K562 (cell line): ENCODE measurements around the gene SRBD1. TPM values are rescaled to one million over a fixed set of nuclear protein-coding genes. Genes with fewer than 3 reads are reported as not detected.

Experiments used
- ATAC-seq: fragments of 200-7000 bp; cut with Tn5 transposase; 3 replicates; pipeline ENCODE4 v1.9.1; 2020; ENCODE audit warnings: moderate library complexity
- BruUV-seq: library from RNA; stranded (reverse); fragments of 400-500 nt; replicated peaks from 2 replicates; lab custom pipeline; 2021; lab: Mats Ljungman, UMichigan
- CTCF ChIA-PET: fragments of 300-600 bp; formaldehyde crosslinking; extraction: SDS; loops from one replicate; lab custom pipeline; 2021; ENCODE audit warnings: low intra/inter-chr PET ratio; lab: Yijun Ruan, JAX
- POLR2A ChIA-PET: fragments of 300-600, 350-650 bp; sonication (Branson Sonifier 250); formaldehyde crosslinking; extraction: SDS; loops from one replicate; lab custom pipeline; 2021; ENCODE audit warnings: antibody characterized with exemption, inconsistent platforms; lab: Yijun Ruan, JAX
- DNase-seq, 4 experiments: peaks; one replicate each; pipeline versions ENCODE4 v3.0.0 to v3.0.0-alpha.2; 2011 to 2018; ENCODE audit warnings: low spot score in 3 of 4, mixed read lengths in 3 of 4; ENCODE audit errors: extremely low read depth in 1 of 4
- FAIRE-seq: peaks from 2 replicates; lab custom pipeline; 2011; peaks lifted over from hg19 to GRCh38; lab: Jason Lieb, UNC
- H2AFZ ChIP-seq: 2 replicates; pipeline ENCODE4 v1.6.0; 2011; ENCODE audit warnings: low read depth, low read length, control low read depth, inconsistent platforms
- H3K27ac ChIP-seq: fragments of 200-600 bp; 3 replicates; pipeline ENCODE4 v1.8.0; 2011; ENCODE audit warnings: low read depth, mild to moderate bottlenecking, control low read depth, inconsistent platforms, low read length, moderate library complexity, mixed read lengths; ENCODE audit errors: extremely low read depth
- H3K27me3 ChIP-seq, 2 experiments: fragments of 300-600 bp in 1 of 2; 2 replicates in 1 of 2; 3 replicates in 1 of 2; pipeline versions ENCODE4 v1.6.0 to v1.8.0; 2011; ENCODE audit warnings: inconsistent platforms in 2 of 2, low read length in 2 of 2, mild to moderate bottlenecking in 1 of 2, mixed read lengths in 1 of 2, moderate library complexity in 1 of 2; ENCODE audit not compliant: control insufficient read depth in 2 of 2, insufficient read depth in 2 of 2
- H3K36me3 ChIP-seq: fragments of 300-600 bp; 3 replicates; pipeline ENCODE4 v1.8.0; 2011; ENCODE audit warnings: mild to moderate bottlenecking, low read length, inconsistent platforms; ENCODE audit not compliant: control insufficient read depth, insufficient read depth
- H3K4me1 ChIP-seq, 2 experiments: fragments of 200-600 bp in 1 of 2; replicated peaks in 1 of 2; 2 replicates in 1 of 2; 3 replicates in 1 of 2; pipeline versions ENCODE4 v1.5.1 to v1.8.0; 2011; ENCODE audit warnings: inconsistent platforms in 2 of 2, low read length in 2 of 2, mild to moderate bottlenecking in 1 of 2, mixed read lengths in 1 of 2, moderate library complexity in 1 of 2; ENCODE audit not compliant: control insufficient read depth in 2 of 2, insufficient read depth in 2 of 2
- H3K4me2 ChIP-seq: 2 replicates; pipeline ENCODE4 v1.6.1; 2011; ENCODE audit warnings: low read length, control low read depth, inconsistent platforms, mixed read lengths; ENCODE audit not compliant: insufficient read depth
- H3K4me3 ChIP-seq: fragments of 200-600 bp; sonication (generic), shearing (Covaris generic); 2 replicates; pipeline ENCODE4 v1.5.1; 2016; ENCODE audit warnings: control low read depth, inconsistent platforms
- H3K79me2 ChIP-seq: fragments of 200-600 bp; 3 replicates; pipeline ENCODE4 v1.8.0; 2011; ENCODE audit warnings: low read length, inconsistent platforms; ENCODE audit not compliant: control insufficient read depth, insufficient read depth
- H3K9ac ChIP-seq, 2 experiments: 2 replicates each; pipeline versions ENCODE4 v1.6.0 to v1.6.1; 2011; ENCODE audit warnings: low read depth in 2 of 2, low read length in 2 of 2, control low read depth in 1 of 2, inconsistent platforms in 1 of 2, mild to moderate bottlenecking in 1 of 2, mixed read lengths in 1 of 2; ENCODE audit not compliant: insufficient read depth in 1 of 2
- H3K9me1 ChIP-seq: one replicate; pipeline ENCODE4 v1.6.0; 2011; ENCODE audit warnings: inconsistent platforms, mild to moderate bottlenecking, low read length, moderate library complexity; ENCODE audit not compliant: control insufficient read depth, insufficient read depth
- H3K9me3 ChIP-seq: replicated peaks from 2 replicates; pipeline ENCODE4 v1.5.1; 2011; ENCODE audit warnings: low read depth, low read length, inconsistent platforms; ENCODE audit not compliant: control insufficient read depth, insufficient read depth
- H4K20me1 ChIP-seq: replicated peaks from 2 replicates; pipeline ENCODE4 v1.6.1; 2011; ENCODE audit warnings: low read length, inconsistent platforms, mixed read lengths; ENCODE audit not compliant: control insufficient read depth, insufficient read depth
- BRF1 ChIP-seq: IDR thresholded peaks from 3 replicates; pipeline ENCODE4 v1.6.1; 2011; ENCODE audit warnings: borderline replicate concordance, mild to moderate bottlenecking; ENCODE audit not compliant: insufficient read length; ENCODE audit errors: extremely low read depth
- CBFA2T3 ChIP-seq: fragments of 450-650 bp; IDR thresholded peaks from 2 replicates; pipeline ENCODE4 v1.6.1; 2017
- GATAD2B ChIP-seq: fragments of 450-650 bp; IDR thresholded peaks from 2 replicates; pipeline ENCODE4 v1.6.1; 2017; ENCODE audit warnings: mild to moderate bottlenecking, borderline replicate concordance
- MCM2 ChIP-seq: fragments of 450-650 bp; IDR thresholded peaks from 2 replicates; pipeline ENCODE4 v1.6.1; 2017; ENCODE audit warnings: low read depth, mild to moderate bottlenecking
- MCM7 ChIP-seq, 2 experiments: fragments of 450-650 bp; IDR thresholded peaks; 2 replicates each; pipeline ENCODE4 v1.6.1; 2016 to 2018
- MEF2A ChIP-seq: IDR thresholded peaks from 2 replicates; pipeline ENCODE4 v1.6.1; 2011; ENCODE audit warnings: low read depth, mild to moderate bottlenecking, low read length, moderate library complexity; ENCODE audit not compliant: control insufficient read depth
- POLR2A ChIP-seq: fragments of 450-650 bp; conservative IDR thresholded peaks from 2 replicates; pipeline ENCODE4 v1.6.1; 2016
- PPARD ChIP-seq: fragments of 250-450 bp; sonication (Bioruptor Pico); IDR thresholded peaks from 2 replicates; pipeline ENCODE4 v1.8.0; 2022; ENCODE audit warnings: inconsistent platforms, mild to moderate bottlenecking, moderate library complexity
- PYGO2 ChIP-seq: fragments of 450-650 bp; IDR thresholded peaks from 2 replicates; pipeline ENCODE4 v1.6.1; 2016; ENCODE audit warnings: mild to moderate bottlenecking, missing genetic modification characterization, moderate library complexity, missing compliant biosample characterization
- SIRT6 ChIP-seq: IDR thresholded peaks from one replicate; pipeline ENCODE4 v1.6.1; 2012; ENCODE audit warnings: low read depth, mild to moderate bottlenecking, control low read depth, inconsistent platforms, low read length, moderate library complexity
- SNRNP70 ChIP-seq: fragments of 200-400 bp; formaldehyde crosslinking; optimal IDR thresholded peaks from 2 replicates; pipeline ENCODE3; 2017; ENCODE audit warnings: low read depth, low read length
- SRSF3 ChIP-seq: fragments of 200-400 bp; formaldehyde crosslinking; IDR thresholded peaks from 2 replicates; pipeline ENCODE4 v1.6.1; 2016; ENCODE audit warnings: mild to moderate bottlenecking, low read length, moderate library complexity; ENCODE audit not compliant: insufficient read depth
- ZC3H4 ChIP-seq: sonication (generic); formaldehyde crosslinking; IDR thresholded peaks from 2 replicates; pipeline ENCODE4 v1.9.0; 2021; ENCODE audit warnings: missing genetic modification reagents, borderline replicate concordance
- ZNF778 ChIP-seq: fragments of 450-650 bp; formaldehyde crosslinking; IDR thresholded peaks from 2 replicates; pipeline ENCODE4 v1.4.0; 2020; ENCODE audit warnings: mild to moderate bottlenecking, moderate library complexity
- WGBS: fragments of 100-300 bp; shearing (Covaris generic); methylation state at CpG from one replicate; pipeline ENCODE4 v1.1.6; 2016; ENCODE audit warnings: low coverage, mixed read lengths; ENCODE audit not compliant: insufficient coverage; ENCODE audit errors: missing lambda C conversion rate; 5-methylcytosine and 5-hydroxymethylcytosine counted together
- in situ Hi-C: fragments of 300-500 bp; cut with MboI; formaldehyde crosslinking; loops from 4 replicates; pipeline ENCODE4 v1.15.0; 2018; ENCODE audit warnings: inconsistent platforms, mixed read lengths
- intact Hi-C: fragments of 100-400 bp; cut with micrococcal nuclease; formaldehyde crosslinking; loops from 2 replicates; pipeline ENCODE4 v1.14.2; 2022
- polyA plus RNA-seq, 8 experiments: library from polyadenylated mRNA; depleted of rRNA in 4 of 8; stranded (reverse) in 5 of 8; unstranded in 3 of 8; fragments of >200 nt; fragmentation: Nextera tagmentation in 2 of 8; fragmentation: Illumina TruSeq in 1 of 8; extraction: Ambion mirVana in 2 of 8; extraction: Trizol in 1 of 8; gene quantifications; 2 replicates each; pipeline versions ENCODE4 v1.2.1 to v1.2.3, GENCODE V29; 2011 to 2014; ENCODE audit warnings: inconsistent platforms in 1 of 8, missing spikeins in 1 of 8
- total RNA-seq, 7 experiments: library from RNA; depleted of rRNA in 6 of 7; stranded (reverse); fragments of >200 nt in 6 of 7; fragmentation: Illumina TruSeq in 2 of 7; extraction: Trizol in 2 of 7; gene quantifications; 2 replicates each; pipeline versions ENCODE4 v1.2.1 to v1.2.3, GENCODE V29; 2011 to 2021; ENCODE audit warnings: low replicate concordance in 1 of 7
- TF ChIP-seq, protein P1 (sequence below): sonication (generic); formaldehyde crosslinking; IDR thresholded peaks from 2 replicates; pipeline ENCODE4 v1.8.0; 2022; ENCODE audit warnings: missing genetic modification reagents, mild to moderate bottlenecking, borderline replicate concordance
- TF ChIP-seq, protein P2 (sequence below): fragments of 450-650 bp; IDR thresholded peaks from 2 replicates; pipeline ENCODE4 v1.6.1; 2014; ENCODE audit warnings: low read depth, mild to moderate bottlenecking, moderate library complexity, borderline replicate concordance
- TF ChIP-seq, protein P3 (sequence below): sonication (generic); formaldehyde crosslinking; IDR thresholded peaks from 2 replicates; pipeline ENCODE4 v1.8.1; 2022; ENCODE audit warnings: missing genetic modification reagents
- TF ChIP-seq, protein P4 (sequence below): sonication (generic); formaldehyde crosslinking; IDR thresholded peaks from 2 replicates; pipeline ENCODE4 v1.8.0; 2022; ENCODE audit warnings: mild to moderate bottlenecking, missing genetic modification reagents

Gene SRBD1
- total and polyA plus RNA-seq, 9 of the 15 experiments (the other 6 are each of a cell fraction or from before 2014, with no cell fraction given) = 6.9 to 23.2 (median 14.7) TPM

DNA sequence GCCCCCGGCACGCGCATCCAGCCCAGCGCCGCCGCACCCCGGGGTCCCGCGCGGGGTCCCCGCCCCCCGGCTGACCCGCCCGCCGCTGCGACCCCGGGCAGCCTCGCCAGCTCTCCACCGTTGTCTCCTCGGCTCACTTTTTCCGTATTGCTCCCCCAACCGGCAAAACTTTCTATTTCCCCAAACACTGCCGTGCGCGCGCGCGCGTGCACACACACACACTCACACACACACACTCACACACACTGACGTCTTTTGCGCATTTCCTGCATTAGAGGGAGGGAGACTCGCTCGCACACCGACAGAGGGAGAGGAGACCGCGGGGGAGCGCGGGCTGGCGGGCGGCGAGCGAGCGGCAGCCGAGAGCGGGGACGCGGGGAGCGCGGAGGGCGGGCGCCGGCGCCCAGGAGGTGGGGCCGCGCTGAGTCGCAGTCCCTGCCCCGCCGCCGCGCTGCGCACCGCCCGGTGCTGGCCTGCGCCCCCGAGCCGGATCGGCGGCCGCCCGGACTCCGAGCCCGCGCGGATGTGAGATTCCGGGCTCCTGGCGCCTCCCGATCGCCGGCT, 39.9 kb upstream of the SRBD1 start:
- H4K20me1 ChIP-seq = no peaks in the 10 kb centered on the region
- H3K27ac ChIP-seq = peak overlapping the region; percentile 37; the same call in 1 of the 3 replicates
- peak overlapping the region; percentile 86; the same call in 1 of the 2 replicates for H3K4me2 ChIP-seq
- no peaks in the 10 kb centered on the region for H3K9me3 ChIP-seq
- H3K79me2 ChIP-seq = no peaks in the 10 kb centered on the region
- no TSS peak for BruUV-seq
- H3K27me3 ChIP-seq = peaks cover 31 to 50% of the 10 kb centered on the region in 2 experiments
- no peaks in the 10 kb centered on the region for H3K9me1 ChIP-seq
- intact Hi-C loops = no loop called here
- H3K4me1 ChIP-seq = peaks cover 0 to 29% of the 10 kb centered on the region in 2 experiments; a peak in 4 of 5 replicates
- 0% methylated on average over 19 of the region's 79 CpGs for WGBS
- H3K9ac ChIP-seq = peak overlapping the region; percentile 49 to 81; a peak in 3 of 4 replicates
- peak overlapping the region; percentile 72 for H3K4me3 ChIP-seq
- CTCF ChIA-PET = no interaction called here
- in situ Hi-C loops = no loop called here
- no peaks in the 10 kb centered on the region for H3K36me3 ChIP-seq
- ATAC-seq = peak; percentile 94
- peak overlapping the region; percentile 93 for H2AFZ ChIP-seq
- peak; percentile 81 to 89 (median 82) for DNase-seq
- peak; percentile 76 for FAIRE-seq
- POLR2A ChIA-PET = interaction anchor here (0.6 kb wide), 1 partner anchor 11 kb away, joined by 3 read pairs; no protein-coding TSS in a partner anchor
- TF ChIP-seq SIRT6 (no peak), PPARD (CRISPR knock-in tag) (no peak), MEF2A (no peak), SRSF3 (no peak), BRF1 (no peak), MCM2 (no peak), POLR2A (no peak), GATAD2B (0 out of 2 replicates have a peak, but pooled peaks have one; percentile 26), SNRNP70 (no peak), CBFA2T3 (no peak), ZC3H4 (CRISPR knock-in tag) (no peak), MCM7 (IDR thresholded peaks at IDR 0.05) (no peak), PYGO2 (tag) (no peak), ZNF778 (CRISPR knock-in tag) (no peak)
- TF ChIP-seq, protein P1, sequence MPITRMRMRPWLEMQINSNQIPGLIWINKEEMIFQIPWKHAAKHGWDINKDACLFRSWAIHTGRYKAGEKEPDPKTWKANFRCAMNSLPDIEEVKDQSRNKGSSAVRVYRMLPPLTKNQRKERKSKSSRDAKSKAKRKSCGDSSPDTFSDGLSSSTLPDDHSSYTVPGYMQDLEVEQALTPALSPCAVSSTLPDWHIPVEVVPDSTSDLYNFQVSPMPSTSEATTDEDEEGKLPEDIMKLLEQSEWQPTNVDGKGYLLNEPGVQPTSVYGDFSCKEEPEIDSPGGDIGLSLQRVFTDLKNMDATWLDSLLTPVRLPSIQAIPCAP (CRISPR knock-in tag) = no peak
- TF ChIP-seq, protein P2, sequence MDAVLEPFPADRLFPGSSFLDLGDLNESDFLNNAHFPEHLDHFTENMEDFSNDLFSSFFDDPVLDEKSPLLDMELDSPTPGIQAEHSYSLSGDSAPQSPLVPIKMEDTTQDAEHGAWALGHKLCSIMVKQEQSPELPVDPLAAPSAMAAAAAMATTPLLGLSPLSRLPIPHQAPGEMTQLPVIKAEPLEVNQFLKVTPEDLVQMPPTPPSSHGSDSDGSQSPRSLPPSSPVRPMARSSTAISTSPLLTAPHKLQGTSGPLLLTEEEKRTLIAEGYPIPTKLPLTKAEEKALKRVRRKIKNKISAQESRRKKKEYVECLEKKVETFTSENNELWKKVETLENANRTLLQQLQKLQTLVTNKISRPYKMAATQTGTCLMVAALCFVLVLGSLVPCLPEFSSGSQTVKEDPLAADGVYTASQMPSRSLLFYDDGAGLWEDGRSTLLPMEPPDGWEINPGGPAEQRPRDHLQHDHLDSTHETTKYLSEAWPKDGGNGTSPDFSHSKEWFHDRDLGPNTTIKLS = no peak; the same call in 1 of the 2 replicates
- TF ChIP-seq, protein P3, sequence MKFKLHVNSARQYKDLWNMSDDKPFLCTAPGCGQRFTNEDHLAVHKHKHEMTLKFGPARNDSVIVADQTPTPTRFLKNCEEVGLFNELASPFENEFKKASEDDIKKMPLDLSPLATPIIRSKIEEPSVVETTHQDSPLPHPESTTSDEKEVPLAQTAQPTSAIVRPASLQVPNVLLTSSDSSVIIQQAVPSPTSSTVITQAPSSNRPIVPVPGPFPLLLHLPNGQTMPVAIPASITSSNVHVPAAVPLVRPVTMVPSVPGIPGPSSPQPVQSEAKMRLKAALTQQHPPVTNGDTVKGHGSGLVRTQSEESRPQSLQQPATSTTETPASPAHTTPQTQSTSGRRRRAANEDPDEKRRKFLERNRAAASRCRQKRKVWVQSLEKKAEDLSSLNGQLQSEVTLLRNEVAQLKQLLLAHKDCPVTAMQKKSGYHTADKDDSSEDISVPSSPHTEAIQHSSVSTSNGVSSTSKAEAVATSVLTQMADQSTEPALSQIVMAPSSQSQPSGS (CRISPR knock-in tag) = no peak
- TF ChIP-seq, protein P4, sequence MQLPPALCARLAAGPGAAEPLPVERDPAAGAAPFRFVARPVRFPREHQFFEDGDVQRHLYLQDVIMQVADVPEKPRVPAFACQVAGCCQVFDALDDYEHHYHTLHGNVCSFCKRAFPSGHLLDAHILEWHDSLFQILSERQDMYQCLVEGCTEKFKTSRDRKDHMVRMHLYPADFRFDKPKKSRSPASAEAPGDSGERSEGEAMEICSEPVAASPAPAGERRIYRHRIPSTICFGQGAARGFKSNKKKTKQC (CRISPR knock-in tag) = no peak
